Endothelial cell of umbilical vein (primary cell): Measurements from ENCODE around the gene CDC42BPB. TPM values are rescaled to one million over a fixed set of nuclear protein-coding genes. Genes with fewer than 3 reads are reported as not detected.

Source experiments
- BruUV-seq: library from RNA; stranded (reverse); fragments of 400-500 nt; replicated peaks from 2 replicates; lab custom pipeline; 2021; lab: Mats Ljungman, UMichigan
- CTCF ChIA-PET: fragments of 300-600, 350-600 bp; sonication (Branson Sonifier 250); formaldehyde crosslinking; loops from one replicate; lab custom pipeline; 2021; ENCODE audit warnings: antibody characterized with exemption, inconsistent platforms; lab: Charles Lee
- POLR2A ChIA-PET: fragments of 300-600, 350-600 bp; sonication (Branson Sonifier 250); formaldehyde crosslinking; loops from one replicate; lab custom pipeline; 2021; ENCODE audit warnings: antibody characterized with exemption, inconsistent platforms; lab: Charles Lee
- DNase-seq: peaks from one replicate; pipeline ENCODE4 v3.0.0-alpha.2; 2011; ENCODE audit warnings: low read depth, low spot score
- FAIRE-seq: peaks from 2 replicates; lab custom pipeline; 2011; peaks lifted over from hg19 to GRCh38; lab: Jason Lieb, UNC
- H2AFZ ChIP-seq: 2 replicates; pipeline ENCODE4 v1.6.0; 2012; ENCODE audit warnings: low read depth, low read length, control low read depth, inconsistent platforms
- H3K27ac ChIP-seq: 2 replicates; pipeline ENCODE4 v1.5.1; 2011; ENCODE audit warnings: low read depth, mild to moderate bottlenecking, control low read depth, low read length, moderate library complexity; ENCODE audit not compliant: insufficient read depth
- H3K27me3 ChIP-seq, 2 experiments: 2 replicates each; pipeline versions ENCODE4 v1.6.0 to v1.6.1; 2011; ENCODE audit warnings: low read length in 2 of 2, mixed read lengths in 1 of 2; ENCODE audit not compliant: control insufficient read depth in 2 of 2, insufficient read depth in 2 of 2
- H3K36me3 ChIP-seq, 2 experiments: 2 replicates in 1 of 2; 3 replicates in 1 of 2; pipeline ENCODE4 v1.5.1; 2011; ENCODE audit warnings: low read length in 2 of 2, mild to moderate bottlenecking in 1 of 2, moderate library complexity in 1 of 2; ENCODE audit not compliant: control insufficient read depth in 2 of 2, insufficient read depth in 2 of 2; ENCODE audit errors: extremely low read depth in 1 of 2
- H3K4me1 ChIP-seq: 3 replicates; pipeline ENCODE4 v1.5.1; 2011; ENCODE audit warnings: mild to moderate bottlenecking, low read length; ENCODE audit not compliant: control insufficient read depth, insufficient read depth; ENCODE audit errors: extremely low read depth
- H3K4me2 ChIP-seq: 2 replicates; pipeline ENCODE4 v1.6.1; 2011; ENCODE audit warnings: low read length, control low read depth, mixed read lengths; ENCODE audit not compliant: insufficient read depth
- H3K4me3 ChIP-seq, 3 experiments: fragments of 200-600 bp in 1 of 3; sonication (generic), shearing (Covaris generic) in 1 of 3; replicated peaks in 1 of 3; 2 replicates each; pipeline ENCODE4 v1.5.1; 2011 to 2016; ENCODE audit warnings: control low read depth in 3 of 3, low read length in 3 of 3, mild to moderate bottlenecking in 2 of 3, inconsistent platforms in 1 of 3, low read depth in 1 of 3, moderate library complexity in 1 of 3; ENCODE audit not compliant: insufficient read depth in 1 of 3
- H3K79me2 ChIP-seq: 2 replicates; pipeline ENCODE4 v1.6.0; 2012; ENCODE audit warnings: low read length, inconsistent platforms; ENCODE audit not compliant: control insufficient read depth, insufficient read depth
- H3K9ac ChIP-seq: replicated peaks from 2 replicates; pipeline ENCODE3; 2011; ENCODE audit warnings: low read length, control low read depth; ENCODE audit not compliant: insufficient read depth; ENCODE audit errors: extremely low read depth
- H3K9me1 ChIP-seq: replicated peaks from 3 replicates; pipeline ENCODE4 v1.6.0; 2011; ENCODE audit warnings: mild to moderate bottlenecking, low read length; ENCODE audit not compliant: control insufficient read depth, insufficient read depth; ENCODE audit errors: extremely low read depth
- H3K9me3 ChIP-seq: replicated peaks from 2 replicates; pipeline ENCODE4 v1.5.1; 2012; ENCODE audit warnings: low read length, inconsistent platforms; ENCODE audit not compliant: control insufficient read depth, insufficient read depth
- H4K20me1 ChIP-seq: replicated peaks from 2 replicates; pipeline ENCODE3; 2011; ENCODE audit warnings: mild to moderate bottlenecking, low read length; ENCODE audit not compliant: control insufficient read depth, insufficient read depth; ENCODE audit errors: extremely low read depth
- EZH2 ChIP-seq: IDR thresholded peaks from 2 replicates; pipeline ENCODE4 v1.6.1; 2012; ENCODE audit warnings: borderline replicate concordance, low read depth, mild to moderate bottlenecking, moderate library complexity, low read length, inconsistent platforms; ENCODE audit not compliant: severe bottlenecking
- FOS ChIP-seq: IDR thresholded peaks from 2 replicates; pipeline ENCODE4 v1.6.1; 2011; ENCODE audit warnings: mild to moderate bottlenecking, low read length, moderate library complexity, borderline replicate concordance; ENCODE audit not compliant: insufficient read depth
- GATA2 ChIP-seq: IDR thresholded peaks from 2 replicates; pipeline ENCODE4 v1.7.0; 2011; ENCODE audit warnings: low read depth, mild to moderate bottlenecking, moderate library complexity, mixed read lengths, low read length; ENCODE audit not compliant: insufficient read length, insufficient read depth
- JUN ChIP-seq: IDR thresholded peaks from 2 replicates; pipeline ENCODE4 v1.6.1; 2011; ENCODE audit warnings: borderline replicate concordance, low read depth; ENCODE audit not compliant: insufficient read length, insufficient read depth
- MYC ChIP-seq: IDR thresholded peaks from one replicate; pipeline ENCODE4 v1.6.1; 2011; ENCODE audit warnings: mild to moderate bottlenecking, low read depth, low read length
- POLR2A ChIP-seq: IDR thresholded peaks from 2 replicates; pipeline ENCODE4 v1.6.1; 2012; ENCODE audit warnings: low read depth, mild to moderate bottlenecking, control low read depth, low read length
- POLR2AphosphoS5 ChIP-seq: IDR thresholded peaks from 2 replicates; pipeline ENCODE4 v1.6.1; 2012; ENCODE audit warnings: low read depth, mild to moderate bottlenecking, control low read depth, low read length, moderate library complexity; ENCODE audit not compliant: insufficient read depth
- dilution Hi-C: fragments of 300-500 bp; cut with MboI; formaldehyde crosslinking; loops from one replicate; pipeline ENCODE4 v1.15.0; 2019; ENCODE audit warnings: low sequenced_read_pairs; ENCODE audit not compliant: extremely low pct_ligation_motif_present
- intact Hi-C: fragments of 100-400 bp; cut with micrococcal nuclease; formaldehyde crosslinking; loops from one replicate; pipeline ENCODE4 v1.10.0; 2022
- polyA plus RNA-seq, 4 experiments: library from polyadenylated mRNA; depleted of rRNA in 3 of 4; stranded (reverse) in 3 of 4; unstranded in 1 of 4; fragments of >200 nt; gene quantifications; 2 replicates each; pipeline versions ENCODE4 v1.2.1 to v1.2.3, GENCODE V29; 2011 to 2012; ENCODE audit warnings: missing spikeins in 1 of 4
- total RNA-seq: library from RNA; stranded (reverse); gene quantifications from 2 replicates; pipeline ENCODE4 v1.2.3, GENCODE V29; 2021
- TF ChIP-seq, protein P1 (sequence below): IDR thresholded peaks from 2 replicates; pipeline ENCODE4 v1.6.1; 2011; ENCODE audit not compliant: insufficient read depth, insufficient read length
- TF ChIP-seq, protein P2 (sequence below), 2 donors: IDR thresholded peaks; 1 replicate in 1 of 2; 2 replicates in 1 of 2; pipeline ENCODE4 v1.5.1; 2011; ENCODE audit warnings: low read length in 2 of 2, mild to moderate bottlenecking in 2 of 2, moderate library complexity in 2 of 2, control low read depth in 1 of 2, inconsistent platforms in 1 of 2, low read depth in 1 of 2; ENCODE audit not compliant: insufficient read depth in 1 of 2; ENCODE audit errors: extremely low read depth in 1 of 2

The CDC42BPB gene
- total and polyA plus RNA-seq, 2 donors (not counting 3 experiments of a cell fraction or from before 2014, with no cell fraction given), result 82.6 to 131 TPM

DNA sequence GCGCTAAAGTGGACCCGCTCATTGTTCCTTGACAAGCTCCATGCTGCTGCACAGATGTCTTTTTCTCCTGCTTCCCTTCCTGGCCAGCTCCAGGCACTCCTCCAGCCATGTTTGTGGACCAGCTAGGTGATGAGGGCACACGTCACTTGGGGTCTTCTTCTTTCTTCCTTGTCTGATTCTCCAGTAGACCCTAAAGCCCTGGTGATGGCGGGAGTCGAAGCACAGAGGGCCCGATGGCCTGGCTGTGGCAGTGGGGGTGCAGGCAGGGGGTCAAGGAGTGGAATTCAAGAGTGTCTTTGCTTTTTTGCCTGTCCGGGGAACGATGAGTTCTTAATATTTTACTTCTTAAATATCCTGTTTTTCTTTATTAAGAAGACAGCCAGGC lies 157.8 kb downstream of the CDC42BPB start:
- DNase-seq, result no peak
- H4K20me1 ChIP-seq, result no peaks in the 10 kb centered on the region
- H3K4me2 ChIP-seq, result no peak overlapping the region
- intact Hi-C loops, result no loop called here
- H3K27me3 ChIP-seq, result no peaks in the 10 kb centered on the region
- H3K36me3 ChIP-seq, result peaks cover 0 to 5% of the 10 kb centered on the region in 2 experiments
- no peaks in the 10 kb centered on the region for H3K79me2 ChIP-seq
- no TSS peak for BruUV-seq
- H3K9me3 ChIP-seq, result no peaks in the 10 kb centered on the region
- no peaks in the 10 kb centered on the region for H3K4me1 ChIP-seq
- CTCF ChIA-PET, result no interaction called here
- H2AFZ ChIP-seq, result no peak overlapping the region
- POLR2A ChIA-PET, result no interaction called here
- dilution Hi-C loops, result no loop called here
- no peak for FAIRE-seq
- no peak overlapping the region for H3K4me3 ChIP-seq
- H3K9ac ChIP-seq, result no peak overlapping the region
- TF ChIP-seq, protein P1, sequence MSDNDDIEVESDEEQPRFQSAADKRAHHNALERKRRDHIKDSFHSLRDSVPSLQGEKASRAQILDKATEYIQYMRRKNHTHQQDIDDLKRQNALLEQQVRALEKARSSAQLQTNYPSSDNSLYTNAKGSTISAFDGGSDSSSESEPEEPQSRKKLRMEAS, result no peak
- TF ChIP-seq FOS, result no peak
- TF ChIP-seq MYC, result no peak
- TF ChIP-seq POLR2AphosphoS5, result no peak
- TF ChIP-seq JUN, result no peak
- no peak for TF ChIP-seq GATA2
- TF ChIP-seq EZH2, result no peak
- TF ChIP-seq POLR2A, result no peak
- TF ChIP-seq, protein P2, sequence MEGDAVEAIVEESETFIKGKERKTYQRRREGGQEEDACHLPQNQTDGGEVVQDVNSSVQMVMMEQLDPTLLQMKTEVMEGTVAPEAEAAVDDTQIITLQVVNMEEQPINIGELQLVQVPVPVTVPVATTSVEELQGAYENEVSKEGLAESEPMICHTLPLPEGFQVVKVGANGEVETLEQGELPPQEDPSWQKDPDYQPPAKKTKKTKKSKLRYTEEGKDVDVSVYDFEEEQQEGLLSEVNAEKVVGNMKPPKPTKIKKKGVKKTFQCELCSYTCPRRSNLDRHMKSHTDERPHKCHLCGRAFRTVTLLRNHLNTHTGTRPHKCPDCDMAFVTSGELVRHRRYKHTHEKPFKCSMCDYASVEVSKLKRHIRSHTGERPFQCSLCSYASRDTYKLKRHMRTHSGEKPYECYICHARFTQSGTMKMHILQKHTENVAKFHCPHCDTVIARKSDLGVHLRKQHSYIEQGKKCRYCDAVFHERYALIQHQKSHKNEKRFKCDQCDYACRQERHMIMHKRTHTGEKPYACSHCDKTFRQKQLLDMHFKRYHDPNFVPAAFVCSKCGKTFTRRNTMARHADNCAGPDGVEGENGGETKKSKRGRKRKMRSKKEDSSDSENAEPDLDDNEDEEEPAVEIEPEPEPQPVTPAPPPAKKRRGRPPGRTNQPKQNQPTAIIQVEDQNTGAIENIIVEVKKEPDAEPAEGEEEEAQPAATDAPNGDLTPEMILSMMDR (IDR thresholded peaks at IDR 0.05; ENCODE audit: extremely low read depth in 1 of 2, insufficient read depth in 1 of 2, low read depth in 1 of 2, low read length in 2 of 2), result no peak
- no peak overlapping the region for H3K27ac ChIP-seq
- H3K9me1 ChIP-seq, result no peaks in the 10 kb centered on the region
